Activated CD4-positive, CD25-positive, alpha-beta regulatory T cell treated with anti-CD3 and anti-CD28 coated beads, Interleukin-2, amount 50 U/mL, for 16 hours (primary cell): ENCODE results near the gene ARSK.
A peak's percentile ranks its signal among the peaks of the same experiment; 100 is the strongest.

Experiments used
- DNase-seq: peaks from one replicate; pipeline ENCODE4 v3.0.0-alpha.2; 2020; ENCODE audit warnings: low read depth, low spot score

The ARSK gene

GRCh38 chr5:95554647-95555548 lies at the start of gene ARSK, which contains the start of gene SKIC3:
ARSK (plus strand) TSS chr5:95555101; CDS start chr5:95555279, 178 bp downstream.
SKIC3 (minus strand) TSS chr5:95554977; CDS start chr5:95547150, 7,827 bp downstream.
- DNase-seq: peak; percentile 84

- DNase-seq: no peak
These were observed 46.4 kb upstream of the ARSK start for GRCh38 chr5:95508550-95508949.

DNA sequence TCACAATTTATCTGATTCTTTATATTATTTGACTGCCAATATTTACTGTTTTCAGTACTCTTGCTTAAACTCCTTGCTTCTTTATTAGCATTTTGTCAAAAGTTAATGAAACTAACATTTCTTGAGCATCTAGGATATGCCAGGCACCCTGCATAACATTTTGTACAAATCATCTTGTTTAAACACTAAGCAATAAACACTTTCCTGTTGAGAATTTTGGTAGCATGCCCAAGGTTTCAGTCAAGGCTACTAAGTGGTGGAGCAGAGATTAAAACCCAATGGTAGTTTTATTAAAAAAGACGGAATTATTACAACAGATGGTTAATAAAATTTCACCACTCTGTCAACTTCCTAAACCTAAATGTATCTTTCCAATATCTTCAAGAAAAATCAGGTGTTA lies 43.3 kb upstream of the ARSK start:
- no peak for DNase-seq

DNA sequence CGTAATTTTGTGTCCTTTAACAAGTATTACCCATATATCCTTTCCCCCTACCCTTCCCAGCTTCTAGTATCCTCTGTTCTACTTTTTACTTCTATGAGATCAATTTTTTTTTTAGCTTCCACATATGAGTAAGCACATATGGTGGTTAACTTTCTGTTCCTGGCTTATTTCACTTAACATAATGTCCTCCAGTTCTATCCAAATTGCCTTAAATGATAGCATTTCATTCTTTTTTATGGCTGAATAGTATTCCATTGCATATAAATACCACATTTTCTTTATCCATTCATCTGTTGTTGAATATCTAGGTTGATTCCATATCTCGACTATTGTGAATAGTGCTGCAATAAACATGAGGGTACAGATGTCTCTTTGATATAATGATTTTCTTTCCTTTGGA lies 36.5 kb upstream of the ARSK start:
- no peak for DNase-seq

DNA sequence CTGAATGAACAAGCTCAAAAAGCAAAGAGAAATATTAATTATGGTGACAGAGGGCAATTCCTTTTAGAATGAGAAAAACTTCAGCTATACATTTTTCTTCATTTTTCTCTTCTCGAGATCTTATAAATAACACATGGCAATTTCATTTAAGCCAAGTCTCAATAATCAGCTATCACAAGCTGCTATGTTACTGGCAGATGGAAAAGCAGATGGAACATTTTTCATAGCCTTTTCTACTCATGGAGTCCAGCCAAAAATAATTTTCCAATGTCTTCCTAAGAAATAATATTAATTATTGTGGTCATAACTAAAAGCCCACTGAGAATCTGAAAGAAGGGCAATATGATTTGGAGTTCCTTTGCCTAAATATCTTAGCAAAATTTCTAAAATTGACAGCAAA lies 35.8 kb upstream of the ARSK start:
- no peak for DNase-seq

- DNase-seq: no peak
These were observed 35.2 kb upstream of the ARSK start for GRCh38 chr5:95519681-95520080.

DNA sequence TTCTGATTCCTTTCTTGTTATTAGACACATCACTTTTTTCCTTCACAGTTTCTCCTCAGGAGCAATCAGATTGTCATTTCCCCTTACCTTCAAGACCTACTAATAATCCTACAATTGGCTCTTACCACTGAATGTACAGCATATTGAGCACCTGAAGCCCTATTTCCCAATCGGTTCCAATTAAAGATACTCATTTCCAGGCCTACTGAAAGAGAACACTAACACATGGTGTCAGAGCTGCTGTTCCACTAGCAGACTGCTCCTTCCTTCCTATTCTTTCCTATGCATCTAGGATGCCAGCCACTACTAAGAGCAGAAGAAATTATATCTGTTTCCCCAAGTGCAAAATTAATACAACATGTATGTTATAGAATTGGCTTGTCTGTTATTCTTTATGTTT lies 34.7 kb upstream of the ARSK start:
- no peak for DNase-seq

GRCh38 chr5:95524423-95524822 lies 30.5 kb upstream of the ARSK start:
- no peak for DNase-seq

- DNase-seq: no peak
These were observed 28.0 kb upstream of the ARSK start for GRCh38 chr5:95526871-95527270.

DNA sequence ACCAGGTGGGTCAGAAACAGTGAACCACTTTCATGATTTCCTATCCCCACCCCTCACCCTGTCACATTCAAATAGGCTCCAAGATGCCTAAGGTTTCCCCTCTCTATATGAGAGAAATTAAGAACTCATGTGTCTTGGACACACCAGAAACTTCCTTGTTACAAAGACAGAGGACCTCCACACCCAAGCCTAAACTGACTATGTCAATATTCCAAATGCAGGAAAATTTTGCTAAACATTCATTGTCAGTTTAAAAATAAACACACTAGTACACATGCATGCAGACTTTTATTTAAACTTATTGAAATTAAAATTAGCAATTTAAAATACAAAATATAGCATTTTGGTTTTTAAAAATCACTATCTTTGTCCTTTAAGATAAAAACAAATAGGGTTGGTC lies 26.3 kb upstream of the ARSK start:
- DNase-seq: no peak

DNA sequence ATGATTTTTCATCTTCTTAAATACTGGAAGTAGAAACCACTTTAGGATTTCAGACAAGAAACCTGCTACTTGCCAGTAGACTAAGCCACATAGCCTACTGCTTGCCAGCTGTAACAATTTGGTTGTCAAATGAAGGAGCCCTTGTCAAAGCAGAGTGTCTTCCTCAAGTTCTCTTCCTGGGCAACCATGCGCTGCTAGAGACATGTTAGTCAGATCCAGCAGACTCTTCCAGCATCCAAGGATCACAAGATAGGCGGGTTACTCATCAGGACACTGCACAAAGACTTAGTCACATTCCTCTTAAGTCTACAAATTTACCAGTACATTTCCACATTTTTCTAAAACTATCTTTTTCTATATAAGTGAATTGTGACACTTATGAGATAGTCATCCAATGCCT lies 24.5 kb upstream of the ARSK start:
- no peak for DNase-seq

DNA sequence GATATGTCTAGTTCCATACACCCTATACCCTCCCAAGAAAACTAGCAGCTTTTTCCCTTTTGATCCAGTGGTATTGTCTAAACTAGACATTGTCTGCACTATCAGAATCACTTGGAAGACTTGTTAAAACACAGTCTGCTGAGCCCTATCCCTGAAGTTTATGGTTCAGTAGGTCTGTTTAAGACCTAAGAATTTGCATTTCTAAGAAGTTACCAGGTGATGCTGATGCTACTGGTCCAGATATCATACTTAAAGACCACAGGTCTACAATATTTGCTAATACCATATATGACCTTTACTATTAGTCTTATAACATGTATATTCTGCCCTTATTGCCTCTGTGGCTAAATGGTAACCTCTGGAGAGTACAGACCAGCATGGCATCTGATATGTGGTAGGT lies 23.4 kb upstream of the ARSK start:
- no peak for DNase-seq

- no peak for DNase-seq
These were observed 22.5 kb upstream of the ARSK start for GRCh38 chr5:95532415-95532814.

DNA sequence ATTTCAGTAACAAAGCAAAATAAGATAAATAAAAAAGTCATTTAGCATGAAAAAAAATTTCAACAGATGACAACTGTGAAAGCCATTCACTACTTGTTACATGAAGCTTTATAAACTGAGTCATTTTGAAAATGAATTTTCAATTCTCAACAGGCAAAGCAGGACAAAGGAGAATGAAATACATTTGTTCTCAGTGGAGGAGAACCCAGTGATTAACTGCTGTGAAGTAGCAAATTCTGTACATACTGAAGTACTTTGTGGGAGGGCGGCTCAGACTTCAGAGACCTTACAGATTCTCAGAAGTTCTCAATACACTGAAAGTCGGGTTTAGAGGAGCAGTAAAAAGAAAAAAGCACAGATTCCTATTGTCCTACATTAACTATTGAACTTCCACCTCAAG lies 21.8 kb upstream of the ARSK start:
- DNase-seq: no peak

- no peak for DNase-seq
These were observed 21.1 kb upstream of the ARSK start for GRCh38 chr5:95533761-95534160.

DNA sequence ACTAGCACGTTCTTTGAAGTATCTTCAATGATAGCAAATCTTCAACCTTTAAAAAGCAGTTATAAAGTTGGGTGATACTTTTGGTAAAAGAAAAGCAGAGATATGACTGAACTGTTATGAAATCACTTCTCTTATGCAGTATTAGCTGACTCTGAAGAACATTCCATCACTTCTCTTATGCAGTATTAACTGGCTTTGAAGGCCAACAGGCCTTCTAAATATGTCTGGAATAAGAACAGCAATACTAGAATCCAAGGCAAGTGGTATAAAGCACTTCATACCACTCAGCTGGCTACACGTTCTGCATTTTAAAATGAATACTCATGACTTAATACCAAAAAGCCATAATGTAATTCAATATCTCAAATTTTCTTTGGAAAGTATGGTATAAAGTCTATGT lies 17.4 kb upstream of the ARSK start:
- DNase-seq: no peak

- no peak for DNase-seq
These were observed 11.7 kb upstream of the ARSK start for GRCh38 chr5:95543017-95543705.

DNA sequence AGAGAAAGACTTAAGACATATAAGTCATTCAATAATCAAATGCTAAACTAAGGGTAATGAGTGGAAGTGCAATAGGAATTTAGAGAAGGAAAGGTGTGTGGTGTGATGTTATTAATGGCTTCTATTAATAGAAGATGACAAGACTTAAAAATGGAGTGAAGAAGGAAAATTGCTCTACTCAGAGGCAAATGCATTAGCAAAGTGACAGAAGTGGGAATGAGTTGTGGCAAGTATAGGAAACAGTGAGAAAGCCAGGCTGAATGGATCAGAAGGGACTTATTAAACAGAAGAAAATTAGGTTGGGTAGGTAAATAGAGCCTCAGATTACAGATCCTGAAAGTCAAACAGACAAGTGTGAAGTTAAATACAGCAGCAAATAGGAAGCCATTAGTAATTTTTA lies 5.9 kb upstream of the ARSK start:
- no peak for DNase-seq

DNA sequence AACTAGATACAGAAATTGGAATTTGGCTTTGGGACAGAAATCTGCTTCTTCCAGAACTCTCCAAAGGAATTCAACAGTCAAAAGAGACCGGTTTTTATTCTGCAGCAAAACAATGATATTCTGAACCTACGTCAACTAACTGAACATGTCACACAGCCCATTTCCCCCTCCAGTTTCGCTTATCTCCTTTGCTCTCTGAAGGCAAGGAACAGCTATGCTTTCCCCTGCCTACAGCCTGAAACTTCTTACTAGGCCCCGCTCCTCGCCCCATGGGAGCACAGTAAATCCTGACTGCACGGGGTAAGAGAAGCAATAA lies 612 bp upstream of the ARSK start:
- DNase-seq: no peak

GRCh38 chr5:95555553-95555952 lies 652 bp downstream of the ARSK start:
- DNase-seq: no peak

DNA sequence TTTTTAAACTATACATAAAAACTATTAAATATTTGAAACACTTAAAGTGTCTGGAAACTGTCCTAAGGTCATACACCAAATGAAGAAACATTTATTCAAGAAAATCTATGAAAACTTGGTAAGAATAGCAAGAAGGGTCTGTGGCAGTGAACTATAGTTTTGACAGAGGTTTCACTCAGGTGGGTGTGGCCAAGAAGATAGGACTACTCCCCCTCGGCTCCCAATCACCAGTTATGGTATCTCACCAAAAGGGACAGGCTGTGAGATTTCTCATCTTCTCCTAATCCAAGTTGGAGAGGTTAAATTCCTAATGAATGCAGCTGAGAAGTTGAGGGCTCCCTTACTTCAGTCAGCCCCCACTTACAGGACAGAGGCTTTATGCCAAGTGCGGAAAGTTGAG lies 2.9 kb downstream of the ARSK start:
- DNase-seq: no peak

DNA sequence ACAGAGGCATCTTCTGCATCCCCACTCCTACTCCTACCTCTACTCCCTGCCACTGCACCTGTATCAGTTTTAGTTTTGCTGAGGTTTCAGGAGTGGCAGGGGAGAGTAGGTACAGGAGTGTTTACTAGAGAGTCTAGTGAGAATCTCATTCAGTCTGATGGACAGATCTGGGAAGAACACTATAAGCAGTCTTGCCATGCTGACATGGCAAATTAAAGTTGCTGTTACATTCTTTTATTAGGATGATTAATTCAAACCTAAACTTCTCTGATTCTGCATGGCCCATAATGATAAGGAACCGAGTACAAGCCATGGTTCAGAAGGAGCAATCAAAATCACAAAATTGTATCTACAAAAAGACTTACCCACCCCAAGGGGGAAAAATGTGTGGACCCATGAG lies 7.4 kb downstream of the ARSK start:
- DNase-seq: no peak

DNA sequence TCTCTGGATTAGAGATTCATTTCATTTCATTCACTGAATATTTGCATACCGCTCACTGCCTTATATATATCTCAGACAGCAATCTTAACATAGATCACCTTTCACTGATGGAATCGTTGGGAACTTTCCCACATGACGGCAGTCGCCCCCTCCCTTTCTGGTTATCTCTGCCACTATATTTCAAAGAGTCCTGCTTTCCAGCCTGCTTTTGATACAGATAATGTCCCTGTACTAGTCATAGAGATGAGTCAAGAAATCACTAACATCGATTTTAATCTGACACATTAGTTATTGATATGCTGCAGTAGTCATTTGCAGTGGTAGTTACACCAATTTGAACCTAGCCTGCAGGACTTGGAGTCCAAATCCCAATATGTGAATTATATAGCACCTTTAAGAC lies 8.5 kb downstream of the ARSK start:
- DNase-seq: no peak
